HepG2 (cell line): ENCODE results near the gene MLC1. TPM values are rescaled to one million over a fixed set of nuclear protein-coding genes. Genes with fewer than 3 reads are reported as not detected.

Experiments
- ATAC-seq: fragments of 200-7000 bp; cut with Tn5 transposase; 3 replicates; pipeline ENCODE4 v1.9.1; 2020; ENCODE audit warnings: mild to moderate bottlenecking, moderate library complexity
- BruUV-seq: library from RNA; stranded (reverse); fragments of 400-500 nt; replicated peaks from 2 replicates; lab custom pipeline; 2021; lab: Mats Ljungman, UMichigan
- CTCF ChIA-PET: fragments of 300-600 bp; formaldehyde crosslinking; extraction: SDS; loops from one replicate; lab custom pipeline; 2021; ENCODE audit warnings: low total read pairs, inconsistent platforms, low intra/inter-chr PET ratio; lab: Yijun Ruan, JAX
- POLR2A ChIA-PET: fragments of 350-600 bp; sonication (Branson Sonifier 250); formaldehyde crosslinking; loops from one replicate; lab custom pipeline; 2020; ENCODE audit warnings: antibody characterized with exemption, inconsistent platforms; lab: Yijun Ruan, JAX
- DNase-seq: peaks from one replicate; pipeline ENCODE4 v3.0.0-alpha.2; 2015; ENCODE audit warnings: low spot score
- FAIRE-seq: peaks from 3 replicates; lab custom pipeline; 2011; peaks lifted over from hg19 to GRCh38; lab: Jason Lieb, UNC
- H2AFZ ChIP-seq: one replicate; pipeline ENCODE4 v1.6.1; 2011; ENCODE audit warnings: low read length, inconsistent platforms
- H3K27ac ChIP-seq: fragments of 300-600 bp; 3 replicates; pipeline ENCODE4 v1.8.0; 2011; ENCODE audit warnings: mixed run types, mild to moderate bottlenecking, mixed read lengths, low read length, inconsistent platforms; ENCODE audit not compliant: insufficient read depth; ENCODE audit errors: extremely low read length
- H3K27me3 ChIP-seq, 2 experiments: fragments of 200-600 bp in 1 of 2; 2 replicates in 1 of 2; 3 replicates in 1 of 2; pipeline versions ENCODE4 v1.6.0 to v1.8.0; 2011; ENCODE audit warnings: low read length in 2 of 2, mild to moderate bottlenecking in 2 of 2, moderate library complexity in 2 of 2, inconsistent platforms in 1 of 2; ENCODE audit not compliant: insufficient read depth in 2 of 2, control insufficient read depth in 1 of 2
- H3K36me3 ChIP-seq, 2 experiments: fragments of 200-600 bp in 1 of 2; replicated peaks in 1 of 2; 2 replicates in 1 of 2; 3 replicates in 1 of 2; pipeline versions ENCODE4 v1.5.1 to v1.8.0; 2011; ENCODE audit warnings: low read length in 2 of 2, inconsistent platforms in 1 of 2; ENCODE audit not compliant: insufficient read depth in 2 of 2, control insufficient read depth in 1 of 2
- H3K4me1 ChIP-seq: 2 replicates; pipeline ENCODE4 v1.5.1; 2012; ENCODE audit warnings: low read length, inconsistent platforms; ENCODE audit not compliant: insufficient read depth
- H3K4me2 ChIP-seq: 2 replicates; pipeline ENCODE4 v1.6.0; 2011; ENCODE audit warnings: low read depth, low read length, inconsistent platforms
- H3K4me3 ChIP-seq, 3 experiments: fragments of 200-600 bp in 1 of 3; sonication (generic), shearing (Covaris generic) in 1 of 3; replicated peaks in 1 of 3; 2 replicates each; pipeline ENCODE4 v1.5.1; 2011 to 2016; ENCODE audit warnings: low read length in 3 of 3, inconsistent platforms in 2 of 3, low read depth in 2 of 3, mild to moderate bottlenecking in 2 of 3, control low read depth in 1 of 3, mixed read lengths in 1 of 3; ENCODE audit not compliant: insufficient read depth in 1 of 3
- H3K79me2 ChIP-seq: one replicate; pipeline ENCODE4 v1.6.1; 2011; ENCODE audit warnings: low read length, inconsistent platforms; ENCODE audit not compliant: insufficient read depth
- H3K9ac ChIP-seq: 2 replicates; pipeline ENCODE4 v1.6.0; 2011; ENCODE audit warnings: mild to moderate bottlenecking, low read depth, low read length, inconsistent platforms; ENCODE audit not compliant: insufficient read depth
- H3K9me3 ChIP-seq: 2 replicates; pipeline ENCODE4 v1.5.1; 2012; ENCODE audit warnings: mild to moderate bottlenecking, low read length
- H4K20me1 ChIP-seq: 2 replicates; pipeline ENCODE4 v1.6.0; 2011; ENCODE audit warnings: inconsistent platforms, mild to moderate bottlenecking, low read length, moderate library complexity; ENCODE audit not compliant: insufficient read depth
- FOXM1 ChIP-seq: sonication (generic); formaldehyde crosslinking; IDR thresholded peaks from 2 replicates; pipeline ENCODE4 v1.5.0; 2020; ENCODE audit warnings: missing genetic modification reagents
- HOXA7 ChIP-seq: sonication (generic); formaldehyde crosslinking; IDR thresholded peaks from 2 replicates; pipeline ENCODE4 v1.8.1; 2022; ENCODE audit warnings: mild to moderate bottlenecking, missing genetic modification reagents, moderate library complexity
- KAT8 ChIP-seq: IDR thresholded peaks from 2 replicates; pipeline ENCODE4 v1.6.1; 2016; ENCODE audit warnings: missing genetic modification reagents, missing compliant biosample characterization
- MIER3 ChIP-seq: IDR thresholded peaks from 2 replicates; pipeline ENCODE4 v1.6.1; 2016; ENCODE audit warnings: missing compliant biosample characterization, borderline replicate concordance
- NR2C2 ChIP-seq: sonication (generic); formaldehyde crosslinking; IDR thresholded peaks from 2 replicates; pipeline ENCODE4 v1.4.0; 2020; ENCODE audit warnings: missing genetic modification reagents, mild to moderate bottlenecking, moderate library complexity, borderline replicate concordance
- PAF1 ChIP-seq: IDR thresholded peaks from 2 replicates; pipeline ENCODE4 v1.6.1; 2016; ENCODE audit warnings: missing genetic modification reagents, missing compliant biosample characterization
- RXRB ChIP-seq: IDR thresholded peaks from 2 replicates; pipeline ENCODE4 v1.6.1; 2016; ENCODE audit warnings: borderline replicate concordance, missing genetic modification reagents, missing compliant biosample characterization
- TFDP1 ChIP-seq: IDR thresholded peaks from 2 replicates; pipeline ENCODE4 v1.6.1; 2016; ENCODE audit warnings: missing compliant biosample characterization, missing genetic modification reagents, borderline replicate concordance
- ZFP36L2 ChIP-seq: sonication (generic); formaldehyde crosslinking; IDR thresholded peaks from 2 replicates; pipeline ENCODE4 v1.4.0; 2020; ENCODE audit warnings: missing genetic modification reagents
- ZNF468 ChIP-seq: sonication (generic); formaldehyde crosslinking; IDR thresholded peaks from 2 replicates; pipeline ENCODE4 v1.8.0; 2022; ENCODE audit warnings: mild to moderate bottlenecking, moderate library complexity, missing genetic modification reagents
- ZNF501 ChIP-seq: sonication (generic); formaldehyde crosslinking; IDR thresholded peaks from 2 replicates; pipeline ENCODE4 v1.5.1; 2020; ENCODE audit warnings: mild to moderate bottlenecking, moderate library complexity, missing genetic modification reagents
- ZNF646 ChIP-seq: sonication (generic); formaldehyde crosslinking; IDR thresholded peaks from 2 replicates; pipeline ENCODE4 v1.9.0; 2021; ENCODE audit warnings: mild to moderate bottlenecking, missing genetic modification reagents
- ZNF724P ChIP-seq: sonication (generic); formaldehyde crosslinking; IDR thresholded peaks from 2 replicates; pipeline ENCODE4 v1.8.0; 2022; ENCODE audit warnings: missing genetic modification reagents, borderline replicate concordance
- ZNF747 ChIP-seq: sonication (generic); formaldehyde crosslinking; IDR thresholded peaks from 2 replicates; pipeline ENCODE4 v1.8.1; 2023; ENCODE audit warnings: missing genetic modification reagents, mild to moderate bottlenecking, borderline replicate concordance
- ZNF75D ChIP-seq: sonication (generic); formaldehyde crosslinking; IDR thresholded peaks from 2 replicates; pipeline ENCODE4 v1.8.1; 2023; ENCODE audit warnings: missing genetic modification reagents, mild to moderate bottlenecking, borderline replicate concordance
- WGBS: methylation state at CpG from one replicate; pipeline ENCODE4 v1.1.6; 2017; ENCODE audit warnings: low lambda C conversion rate; 5-methylcytosine and 5-hydroxymethylcytosine counted together
- in situ Hi-C: cut with HindIII; loops from 2 replicates; pipeline ENCODE4 v1.10.0; 2017; ENCODE audit warnings: low pct_unique_long_range_greater_than_20kb; ENCODE audit not compliant: extremely low pct_ligation_motif_present
- intact Hi-C: fragments of 100-400 bp; cut with micrococcal nuclease; formaldehyde crosslinking; loops from one replicate; pipeline ENCODE4 v1.10.0; 2022; ENCODE audit not compliant: unreplicated experiment
- polyA plus RNA-seq, 8 experiments: library from polyadenylated mRNA; depleted of rRNA in 3 of 8; stranded (reverse) in 7 of 8; unstranded in 1 of 8; fragments of >200 nt; fragmentation: Illumina TruSeq in 4 of 8; extraction: Trizol in 4 of 8; gene quantifications; 2 replicates each; pipeline versions ENCODE4 v1.2.1 to v1.2.3, GENCODE V29; 2011 to 2016; ENCODE audit warnings: low read depth in 4 of 8, missing spikeins in 1 of 8, mixed read lengths in 1 of 8; ENCODE audit not compliant: insufficient read depth in 1 of 8
- total RNA-seq, 5 experiments: library from RNA; depleted of rRNA; stranded (reverse); fragments of >200 nt; fragmentation: Illumina TruSeq; extraction: Trizol; gene quantifications; 2 replicates each; pipeline ENCODE4 v1.2.3, GENCODE V29; 2016; ENCODE audit warnings: low read depth in 1 of 5
- TF ChIP-seq, protein P1 (sequence below): sonication (generic); formaldehyde crosslinking; IDR thresholded peaks from 2 replicates; pipeline ENCODE4 v1.5.1; 2020; ENCODE audit warnings: mild to moderate bottlenecking, missing genetic modification reagents, moderate library complexity

Gene MLC1
- total and polyA plus RNA-seq, 2 of the 13 experiments (the other 11 are each of a cell fraction or from before 2014, with no cell fraction given): not detected

DNA sequence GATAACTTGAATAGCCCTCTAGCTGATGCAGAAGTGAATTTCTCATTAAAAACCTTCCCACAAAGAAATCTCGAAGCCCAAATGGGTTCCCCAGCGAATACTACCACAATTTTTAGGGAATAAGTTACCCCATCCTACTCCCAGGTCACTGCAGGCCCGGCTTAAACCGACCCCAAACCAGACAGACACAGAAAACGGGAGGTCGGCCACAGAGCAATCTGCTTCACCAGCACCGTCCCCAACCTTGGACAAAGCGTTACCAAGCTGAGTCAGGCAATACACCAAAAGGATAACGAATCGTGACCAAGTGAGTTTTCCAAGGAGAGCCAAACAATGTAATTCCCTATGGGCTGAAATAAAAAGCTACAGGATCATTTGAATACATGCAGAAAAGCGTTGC lies 4.0 kb upstream of the MLC1 start:
- no peak overlapping the region for H3K4me2 ChIP-seq
- in situ Hi-C loops (no loop called here), intact Hi-C loops (no loop called here)
- DNase-seq: no peak
- CTCF ChIA-PET: no interaction called here
- no peak for ATAC-seq
- WGBS: 63% methylated on average over 11 of the region's 11 CpGs
- no peaks in the 10 kb centered on the region for H3K79me2 ChIP-seq
- H3K4me3 ChIP-seq: no peak overlapping the region
- H4K20me1 ChIP-seq: no peaks in the 10 kb centered on the region
- no peak overlapping the region for H2AFZ ChIP-seq
- no peaks in the 10 kb centered on the region for H3K36me3 ChIP-seq
- H3K9ac ChIP-seq: no peak overlapping the region
- no peak for FAIRE-seq
- H3K27ac ChIP-seq: no peak overlapping the region
- BruUV-seq: no TSS peak
- H3K9me3 ChIP-seq: no peaks in the 10 kb centered on the region
- H3K4me1 ChIP-seq: no peaks in the 10 kb centered on the region
- peaks cover 3 to 18% of the 10 kb centered on the region in 2 experiments; a peak in 4 of 5 replicates for H3K27me3 ChIP-seq
- POLR2A ChIA-PET: no interaction called here
- no peak for TF ChIP-seq ZNF501 (CRISPR knock-in tag)
- no peak for TF ChIP-seq NR2C2 (CRISPR knock-in tag)
- no peak for TF ChIP-seq PAF1 (CRISPR knock-in tag)
- no peak for TF ChIP-seq FOXM1 (CRISPR knock-in tag)
- no peak for TF ChIP-seq RXRB (CRISPR knock-in tag)
- TF ChIP-seq TFDP1 (CRISPR knock-in tag): no peak
- TF ChIP-seq ZFP36L2 (CRISPR knock-in tag): no peak
- TF ChIP-seq KAT8 (CRISPR knock-in tag): no peak
- TF ChIP-seq ZNF747: no peak
- TF ChIP-seq, protein P1, sequence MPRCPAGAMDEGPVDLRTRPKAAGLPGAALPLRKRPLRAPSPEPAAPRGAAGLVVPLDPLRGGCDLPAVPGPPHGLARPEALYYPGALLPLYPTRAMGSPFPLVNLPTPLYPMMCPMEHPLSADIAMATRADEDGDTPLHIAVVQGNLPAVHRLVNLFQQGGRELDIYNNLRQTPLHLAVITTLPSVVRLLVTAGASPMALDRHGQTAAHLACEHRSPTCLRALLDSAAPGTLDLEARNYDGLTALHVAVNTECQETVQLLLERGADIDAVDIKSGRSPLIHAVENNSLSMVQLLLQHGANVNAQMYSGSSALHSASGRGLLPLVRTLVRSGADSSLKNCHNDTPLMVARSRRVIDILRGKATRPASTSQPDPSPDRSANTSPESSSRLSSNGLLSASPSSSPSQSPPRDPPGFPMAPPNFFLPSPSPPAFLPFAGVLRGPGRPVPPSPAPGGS (CRISPR knock-in tag): no peak
- TF ChIP-seq ZNF468 (CRISPR knock-in tag): no peak
- no peak for TF ChIP-seq ZNF75D
- TF ChIP-seq MIER3 (CRISPR knock-in tag): no peak
- no peak for TF ChIP-seq HOXA7 (CRISPR knock-in tag)
- TF ChIP-seq ZNF724P (CRISPR knock-in tag): no peak
- TF ChIP-seq ZNF646 (CRISPR knock-in tag): no peak
